HG02678 (cell line): ENCODE measurements around the gene ARFGEF3.
"Not testable (repeated sequence)": the region's sequence is repeated elsewhere in the genome, so short reads cannot be mapped to it uniquely, and the experiment has no call there.

ENCODE experiments used
- ATAC-seq: cut with Tn5 transposase; IDR thresholded peaks from one replicate; pipeline ENCODE4 v1.9.1; 2021; ENCODE audit warnings: mild to moderate bottlenecking, moderate library complexity; ENCODE audit not compliant: unreplicated experiment

ARFGEF3 gene

DNA sequence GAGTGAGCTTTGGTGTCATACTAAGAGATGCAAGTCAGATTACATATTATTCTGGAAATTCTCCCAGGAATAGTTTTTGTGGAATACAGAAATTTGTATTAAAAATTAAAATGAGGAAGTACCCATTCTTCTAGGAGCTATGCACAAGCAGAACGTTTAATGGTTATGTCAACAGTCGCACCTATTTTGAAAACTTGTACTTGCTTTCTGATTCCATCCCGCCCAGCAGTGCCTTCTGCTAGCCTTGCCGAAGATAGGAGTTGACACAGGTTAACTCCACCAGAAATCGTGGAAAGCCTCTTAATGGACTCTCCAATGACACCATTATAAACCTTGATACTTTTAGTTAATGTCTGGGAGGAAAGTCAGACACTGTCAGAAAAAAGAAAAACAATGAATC, 49.9 kb downstream of the ARFGEF3 start:
- ATAC-seq, result no peak

GRCh38 chr6:138212530-138212929, 50.8 kb downstream of the ARFGEF3 start:
- not testable (repeated sequence) for ATAC-seq

DNA sequence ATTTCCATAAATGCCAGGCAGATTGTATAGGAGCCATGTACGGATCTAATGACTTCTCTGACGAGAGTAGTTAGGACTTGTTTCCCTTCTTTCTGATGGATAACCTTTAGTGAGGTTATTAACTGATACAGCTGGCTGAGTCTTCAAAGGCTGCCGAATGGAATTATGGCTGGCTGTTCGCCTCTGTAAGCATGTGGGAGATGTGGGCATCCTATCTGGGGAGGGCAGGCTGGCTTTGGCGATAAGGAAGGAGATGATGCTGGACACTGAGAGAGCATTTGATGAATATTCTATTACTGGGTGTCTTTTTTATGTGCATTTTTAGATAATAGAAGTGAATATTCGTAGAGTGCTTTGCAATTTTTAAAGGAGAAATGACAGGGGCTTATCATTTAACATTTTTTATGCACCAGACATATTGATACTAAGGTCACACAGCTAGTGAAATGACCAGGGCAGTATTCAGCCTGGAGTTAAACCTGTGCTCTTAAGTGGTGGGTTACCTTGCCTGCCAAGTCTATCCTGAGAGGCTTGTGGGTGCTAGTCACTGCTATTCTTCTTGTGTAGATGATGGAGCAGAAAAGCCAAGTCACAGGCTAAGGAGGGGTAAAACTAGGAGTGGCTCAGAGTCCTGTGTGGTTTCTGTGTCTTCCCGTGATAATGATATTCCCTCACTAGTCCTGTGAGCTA, 53.5 kb downstream of the ARFGEF3 start:
- no peak for ATAC-seq

GRCh38 chr6:138218449-138218848, 56.7 kb downstream of the ARFGEF3 start, which contains the start of gene PBOV1:
Gene PBOV1, minus strand, starts transcription at chr6:138218491. Its CDS starts 96 bp downstream, at chr6:138218395.
- ATAC-seq, result no peak

- ATAC-seq, result no peak
These were observed 57.7 kb downstream of the ARFGEF3 start for GRCh38 chr6:138219398-138219797.

- no peak for ATAC-seq
These were observed 58.2 kb downstream of the ARFGEF3 start for GRCh38 chr6:138219901-138220300.

GRCh38 chr6:138222901-138223546, 61.3 kb downstream of the ARFGEF3 start:
- no peak for ATAC-seq

DNA sequence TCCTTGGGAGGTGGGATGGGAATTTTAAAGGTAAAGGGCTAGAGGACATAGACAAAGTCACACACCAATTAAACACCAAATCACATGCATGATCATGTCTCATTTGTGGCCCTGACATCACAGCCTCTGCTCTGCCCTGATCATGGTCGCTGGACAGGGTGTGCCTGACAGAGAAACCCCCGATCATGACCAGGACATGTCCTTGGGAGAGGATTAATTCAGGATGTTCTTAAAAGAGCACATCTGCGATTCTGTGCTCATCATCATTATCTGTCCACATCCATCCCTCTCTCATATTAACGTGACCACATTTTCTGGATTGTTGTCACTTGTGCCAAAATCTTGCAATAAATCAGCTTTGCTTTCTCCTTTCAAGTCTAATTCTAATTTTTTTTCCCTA, 64.2 kb downstream of the ARFGEF3 start:
- no peak for ATAC-seq

- no peak for ATAC-seq
These were observed 65.1 kb downstream of the ARFGEF3 start for GRCh38 chr6:138226700-138227315.

GRCh38 chr6:138227316-138227781, 65.6 kb downstream of the ARFGEF3 start:
- ATAC-seq, result no peak

- ATAC-seq, result no peak
These were observed 67.3 kb downstream of the ARFGEF3 start for GRCh38 chr6:138229072-138229471.

DNA sequence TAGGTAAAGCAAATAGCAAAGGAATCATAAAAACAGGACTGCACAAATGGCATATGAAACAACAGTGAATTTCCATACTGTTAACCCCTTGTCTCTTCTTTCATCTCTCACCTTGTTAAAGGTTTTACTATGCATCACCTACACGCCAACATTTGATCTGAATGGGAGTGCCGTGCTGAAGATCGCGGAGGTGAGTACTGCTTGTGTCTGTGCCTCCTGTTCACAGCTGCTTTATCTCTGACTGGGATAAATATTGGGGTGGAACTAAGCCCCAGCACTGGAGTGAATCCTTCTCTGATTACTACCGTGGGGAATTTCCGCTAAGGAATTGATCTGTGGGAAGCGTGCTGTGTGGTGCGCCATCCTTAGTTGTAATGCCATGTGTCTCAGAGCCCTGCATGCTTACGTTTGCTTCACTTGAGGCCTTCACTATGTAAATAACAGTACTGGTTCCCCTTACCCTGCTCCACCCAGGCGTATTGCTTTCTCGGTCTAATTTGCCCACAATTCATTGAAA, 68.0 kb downstream of the ARFGEF3 start:
- no peak for ATAC-seq

DNA sequence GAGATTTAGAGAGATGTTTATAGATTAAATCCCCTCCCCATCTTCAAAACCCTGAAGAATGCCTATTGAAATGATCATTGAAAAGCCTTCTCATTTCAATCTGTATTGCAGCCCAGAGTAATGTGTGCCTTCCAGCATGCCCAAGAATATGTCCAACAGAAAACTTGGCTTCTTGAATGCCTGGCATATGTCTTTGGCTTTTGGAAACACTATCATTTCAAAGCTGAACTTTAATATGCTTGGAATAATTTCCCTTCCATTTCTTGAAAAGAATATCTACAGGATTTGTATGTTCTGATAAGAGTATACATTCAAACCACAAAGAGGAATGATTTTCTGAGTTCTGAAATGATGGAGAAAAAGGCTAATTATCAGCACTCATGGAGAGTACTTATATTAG, 68.5 kb downstream of the ARFGEF3 start:
- no peak for ATAC-seq

DNA sequence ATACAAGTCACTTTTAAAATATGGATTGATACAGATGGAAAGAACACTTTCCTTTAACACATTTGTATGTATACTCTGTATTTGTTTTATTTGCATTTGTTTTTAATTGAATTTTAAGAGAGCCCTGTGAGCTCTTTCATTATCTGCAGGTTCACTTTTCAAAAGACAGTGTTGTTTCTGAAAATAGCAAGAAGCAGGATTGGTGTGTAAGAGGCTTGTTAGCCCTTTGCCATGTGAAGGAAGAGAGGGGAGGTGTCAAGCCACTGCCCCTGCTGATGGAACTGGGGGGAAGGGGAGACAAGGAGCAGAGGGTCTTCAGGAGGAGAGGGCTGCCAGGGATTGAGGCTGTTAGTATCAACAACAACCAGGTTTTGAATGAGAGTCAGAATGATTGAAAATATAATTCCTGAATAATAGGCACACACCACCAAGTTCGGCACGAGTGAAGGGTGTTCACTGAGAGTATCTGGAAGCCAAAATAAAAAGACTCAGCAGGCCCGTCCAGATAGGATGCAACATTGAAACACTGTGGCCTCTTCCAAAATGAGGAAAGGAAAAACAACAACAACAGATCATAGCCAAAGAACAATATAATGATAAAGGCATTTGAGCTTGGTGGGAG, 69.1 kb downstream of the ARFGEF3 start:
- ATAC-seq, result no peak

DNA sequence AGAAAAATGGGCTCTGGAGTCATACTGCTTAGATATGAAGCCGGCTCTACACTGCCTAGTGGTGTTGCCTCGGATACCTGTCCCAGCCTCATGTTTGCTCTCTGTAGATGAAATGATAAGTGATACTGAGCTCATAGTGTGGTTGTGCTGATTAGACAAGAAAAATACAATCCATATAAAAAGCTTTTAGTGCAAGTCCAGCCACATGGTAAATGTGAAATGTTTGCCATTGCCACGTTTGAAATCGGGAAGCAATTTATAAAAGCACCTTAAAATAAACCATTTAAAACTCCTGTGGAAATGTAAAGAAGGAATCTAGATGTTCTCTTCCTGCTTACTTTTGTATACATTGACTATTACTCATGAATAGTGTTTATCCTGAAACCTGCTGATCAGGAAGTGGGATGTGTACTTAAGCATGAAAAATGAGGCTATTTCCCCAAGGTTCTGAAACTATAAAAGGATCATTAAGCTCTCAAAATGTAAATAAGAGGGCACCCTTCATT, 69.7 kb downstream of the ARFGEF3 start:
- ATAC-seq, result no peak

GRCh38 chr6:138234363-138234762, 72.6 kb downstream of the ARFGEF3 start:
- ATAC-seq, result no peak

DNA sequence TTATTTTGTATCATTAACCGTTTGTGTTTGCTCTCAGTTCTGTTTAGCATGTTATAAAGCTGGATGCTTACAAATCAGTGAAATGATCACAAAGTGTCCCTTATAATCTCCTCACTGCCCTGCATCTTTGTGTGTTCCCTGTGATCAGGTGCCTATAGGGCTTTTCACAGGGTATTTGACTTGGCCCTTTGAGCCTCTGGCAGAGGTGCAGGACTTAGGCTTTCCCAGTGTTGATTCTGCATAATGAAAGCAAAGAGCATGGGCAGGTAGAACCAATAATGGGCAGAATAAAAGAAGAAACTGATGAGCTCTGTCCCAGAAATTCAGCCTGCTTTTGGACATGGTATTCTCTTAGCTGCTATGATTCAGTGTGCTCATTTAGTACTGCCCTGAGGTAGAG, 73.5 kb downstream of the ARFGEF3 start:
- no peak for ATAC-seq

- no peak for ATAC-seq
These were observed 74.0 kb downstream of the ARFGEF3 start for GRCh38 chr6:138235693-138236092.

- no peak for ATAC-seq
These were observed 75.7 kb downstream of the ARFGEF3 start for GRCh38 chr6:138237463-138237862.

DNA sequence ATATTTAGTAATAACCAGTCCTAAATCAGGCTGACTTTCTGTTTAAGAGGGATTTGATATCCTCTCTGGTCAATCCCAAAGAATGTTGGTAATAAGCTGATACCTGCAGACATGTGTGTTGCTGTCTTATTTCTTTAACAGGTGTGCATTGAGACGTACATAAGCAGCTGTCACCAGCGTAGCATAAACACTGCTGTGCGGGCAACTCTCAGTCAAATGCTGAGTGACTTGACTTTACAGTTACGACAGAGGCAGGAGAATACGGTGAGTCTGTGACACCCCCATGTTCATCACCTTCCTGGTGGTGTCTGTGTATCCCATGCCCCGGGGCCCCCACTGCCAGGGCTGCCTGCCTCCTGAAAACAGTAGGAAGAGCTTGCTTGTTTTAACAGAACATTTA, 76.6 kb downstream of the ARFGEF3 start:
- no peak for ATAC-seq

GRCh38 chr6:138239774-138240173, 78.0 kb downstream of the ARFGEF3 start:
- ATAC-seq, result no peak
